CD4-positive, alpha-beta T cell treated with Interleukin-12 subunit alpha and Interleukin-12 subunit beta, for 1 hour (primary cell): Measurements from ENCODE around the gene ARHGEF17.

Source experiments
- DNase-seq: peaks from one replicate; pipeline ENCODE4 v3.0.0-alpha.2; 2020

Gene ARHGEF17

DNA sequence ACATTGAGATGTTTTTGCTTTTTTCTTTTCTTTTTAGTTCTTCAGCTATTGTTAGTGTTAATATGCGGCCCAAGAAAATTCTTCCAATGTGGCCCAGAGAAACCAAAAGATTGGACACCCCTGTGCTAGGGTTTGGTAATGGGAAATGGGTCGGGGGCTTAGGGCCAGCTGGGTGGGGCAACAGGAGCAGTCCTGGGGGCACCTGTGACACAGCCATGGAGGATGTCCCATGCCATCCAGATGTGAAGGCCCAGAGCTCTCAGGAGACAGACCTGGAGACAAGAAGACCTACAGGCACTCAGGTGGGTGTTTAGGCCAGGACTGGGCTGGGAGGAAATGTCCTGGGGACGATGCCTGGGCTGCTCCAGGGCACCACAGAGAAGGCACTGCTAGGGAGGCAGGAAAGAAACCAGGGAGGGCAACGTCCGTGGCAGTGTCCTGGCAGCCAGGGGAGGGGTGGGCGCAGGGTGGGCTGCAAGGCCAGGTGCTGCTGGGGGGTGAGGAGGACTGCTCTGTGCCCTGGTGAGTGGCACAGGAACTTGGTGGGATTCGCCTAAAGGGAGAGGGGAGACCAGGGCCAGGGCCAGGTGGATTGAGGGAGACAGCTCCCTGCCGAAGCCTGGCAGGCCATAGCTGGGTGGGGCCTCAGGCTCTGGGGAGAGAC lies 89.5 kb downstream of the ARHGEF17 start:
- DNase-seq: no peak

DNA sequence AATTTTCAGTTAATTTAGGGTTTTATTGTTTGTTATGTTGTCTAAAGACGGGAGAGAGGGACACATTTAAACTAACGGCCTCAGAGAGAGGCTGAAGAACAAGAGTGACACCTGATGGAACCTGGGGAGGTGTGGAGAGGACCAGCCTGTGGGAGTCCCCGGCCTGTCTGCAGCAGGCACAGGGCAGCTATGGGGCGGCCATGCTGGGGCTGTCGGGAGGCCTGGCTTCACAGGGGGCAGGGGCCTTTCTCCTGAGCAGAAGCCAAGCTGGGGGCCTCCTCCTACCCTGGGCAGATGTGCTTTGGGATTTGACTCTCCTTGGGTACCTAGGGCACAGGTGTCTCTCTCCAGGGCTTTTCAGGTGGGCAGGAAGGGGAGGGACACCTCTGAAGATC lies 90.1 kb downstream of the ARHGEF17 start:
- no peak for DNase-seq

DNA sequence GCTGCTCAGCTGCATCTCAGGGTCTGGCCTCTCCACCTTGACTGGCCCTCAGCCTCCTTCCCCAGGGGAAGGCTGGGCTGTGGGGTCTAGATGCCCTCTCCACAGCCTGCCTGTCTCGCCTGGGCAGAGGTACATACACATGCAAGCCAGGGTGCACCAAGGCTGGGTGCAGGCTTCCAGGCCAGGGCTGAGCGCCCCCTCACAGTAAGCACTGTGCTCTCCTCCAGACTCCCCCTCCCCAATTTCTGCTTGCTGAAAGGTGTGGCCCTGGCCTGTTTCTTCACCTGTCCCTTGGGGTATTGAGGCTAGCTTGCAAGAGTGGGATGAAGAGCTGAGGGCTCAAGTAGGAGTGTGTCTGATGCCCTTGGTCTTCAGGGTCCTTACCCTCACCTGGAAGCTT lies 90.6 kb downstream of the ARHGEF17 start:
- DNase-seq: no peak

DNA sequence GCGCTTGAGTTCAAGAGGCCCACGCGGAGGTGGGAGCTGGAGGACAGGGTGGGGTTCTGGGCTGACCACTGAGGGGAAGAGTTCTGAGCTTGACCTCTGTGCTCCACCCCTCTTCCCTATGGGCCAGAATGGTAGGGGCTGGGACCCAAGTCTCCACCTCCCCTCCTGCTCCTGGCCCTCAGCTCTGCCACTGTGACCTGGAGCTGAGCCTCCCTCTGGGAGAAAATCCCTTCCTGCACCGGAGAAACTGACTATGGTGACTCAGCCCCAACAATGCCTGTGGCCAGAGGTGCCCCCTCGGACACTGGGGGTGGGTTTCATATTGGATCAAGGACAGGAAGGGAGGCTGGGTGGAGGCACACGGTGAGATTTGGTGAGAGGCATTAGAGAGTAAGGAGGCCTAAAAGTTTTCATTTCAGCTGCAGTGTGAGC lies 91.1 kb downstream of the ARHGEF17 start:
- DNase-seq: no peak

DNA sequence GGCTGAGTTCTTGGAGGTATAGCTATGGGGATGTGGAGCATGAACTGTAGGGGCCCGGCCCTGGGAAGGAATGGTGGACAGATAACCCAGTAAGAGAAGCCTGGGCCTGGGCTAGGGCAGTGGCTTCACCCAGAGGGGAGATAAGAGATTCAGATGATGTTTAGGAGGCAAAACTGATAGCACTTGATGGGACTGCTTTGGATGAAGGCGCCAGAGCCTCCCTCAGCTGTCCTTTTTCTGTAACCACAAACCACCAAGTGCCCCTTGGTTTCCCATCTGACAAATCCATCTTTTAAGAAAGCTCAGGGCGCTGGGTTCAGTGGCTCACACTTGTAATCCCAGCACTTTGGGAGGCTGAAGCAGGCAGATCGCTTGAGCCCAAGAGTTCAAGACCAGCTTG lies 91.6 kb downstream of the ARHGEF17 start:
- no peak for DNase-seq

DNA sequence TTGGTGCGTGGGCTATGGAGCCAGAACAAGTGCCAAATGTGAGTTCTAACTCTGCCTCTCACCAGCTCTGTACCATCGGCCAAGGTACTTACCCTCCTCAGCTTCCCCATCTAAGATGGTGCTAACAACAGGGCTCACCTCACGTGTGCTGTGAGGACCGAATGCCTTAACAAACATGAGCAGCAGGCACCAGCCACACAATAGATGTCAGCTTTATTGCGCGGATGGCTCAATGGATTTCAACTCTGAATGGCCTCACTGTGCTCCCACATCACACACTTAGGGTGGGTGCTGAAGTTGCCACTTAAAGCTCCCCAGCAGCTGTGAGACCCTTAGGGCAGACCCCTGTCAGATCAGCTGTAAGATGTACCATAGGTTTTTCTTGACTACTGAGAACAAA lies 92.2 kb downstream of the ARHGEF17 start:
- no peak for DNase-seq

DNA sequence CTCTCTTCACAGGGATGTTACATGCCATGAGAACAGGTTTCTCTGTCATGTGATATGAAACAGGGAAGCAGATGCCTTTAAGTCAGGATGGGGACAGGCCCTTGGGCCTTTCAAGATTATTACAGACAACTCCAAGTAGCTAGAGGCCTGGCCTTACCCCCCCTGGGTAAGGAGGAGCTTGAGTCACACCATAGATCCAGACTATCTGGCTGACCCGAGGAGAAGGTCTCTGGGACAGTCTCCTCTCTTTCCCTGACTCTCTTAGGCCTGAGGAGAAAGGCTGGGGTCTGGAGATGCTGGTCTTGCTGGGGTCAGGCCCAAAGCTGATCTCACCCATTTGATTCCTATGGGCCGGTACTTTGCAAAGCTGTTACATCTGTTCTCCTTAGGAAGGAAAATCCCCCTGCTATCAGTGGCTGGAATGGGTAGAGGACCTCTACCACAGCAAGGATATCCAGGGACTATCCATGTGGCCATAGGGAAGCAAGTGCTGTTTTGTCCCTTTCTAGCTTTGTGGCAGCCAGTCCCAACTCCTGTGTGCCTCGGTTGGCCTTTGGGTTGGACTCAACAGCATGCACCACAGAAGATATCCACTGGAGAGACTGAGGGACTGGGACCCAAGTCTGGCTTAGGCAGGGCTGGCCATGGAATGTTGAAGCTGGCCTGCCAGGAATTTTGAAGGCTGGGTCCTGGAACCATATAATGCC lies 93.3 kb downstream of the ARHGEF17 start:
- no peak for DNase-seq

DNA sequence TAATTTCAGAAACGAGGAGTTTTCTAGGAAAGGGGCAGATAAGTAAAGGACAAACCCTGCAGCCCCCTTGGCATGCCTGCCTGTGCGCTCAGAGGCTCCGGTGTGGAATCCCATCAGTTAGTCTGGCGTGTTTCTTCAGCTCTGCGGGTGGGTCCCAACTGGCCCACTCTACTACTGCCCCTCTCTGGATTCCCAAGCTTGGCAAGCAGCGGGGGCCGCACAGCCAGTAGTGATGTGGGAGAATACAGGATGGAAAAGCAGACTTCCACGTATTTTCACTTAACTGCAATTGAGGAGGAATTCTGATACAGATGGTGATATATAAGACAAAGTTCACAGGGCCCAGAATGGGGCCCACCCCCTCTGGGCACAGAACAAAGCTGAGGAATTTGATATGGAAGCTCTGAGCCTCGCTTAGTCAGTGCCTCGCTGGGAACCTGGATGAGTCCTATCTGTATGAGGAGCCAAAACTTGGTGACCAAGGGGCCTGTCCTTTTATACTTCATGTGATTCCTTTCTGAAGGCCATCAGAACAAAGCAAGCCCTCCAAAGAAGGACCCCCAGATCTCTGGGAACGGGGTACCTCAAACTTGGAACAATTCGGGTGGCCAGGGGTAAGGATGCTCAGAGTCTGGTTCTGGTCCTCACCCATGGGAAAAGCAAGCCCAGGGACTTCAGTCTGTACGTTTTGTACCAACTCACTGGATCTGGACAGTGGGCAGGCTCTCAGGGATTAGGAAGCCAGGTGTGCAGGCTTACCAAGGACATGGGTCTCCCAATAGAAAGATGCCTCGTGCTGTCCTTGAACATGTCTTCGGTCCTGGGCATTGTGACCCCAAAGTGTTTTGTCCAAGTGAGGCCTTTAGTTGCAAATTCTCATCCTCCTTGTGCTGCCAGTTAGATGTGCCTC lies 94.1 kb downstream of the ARHGEF17 start:
- no peak for DNase-seq

DNA sequence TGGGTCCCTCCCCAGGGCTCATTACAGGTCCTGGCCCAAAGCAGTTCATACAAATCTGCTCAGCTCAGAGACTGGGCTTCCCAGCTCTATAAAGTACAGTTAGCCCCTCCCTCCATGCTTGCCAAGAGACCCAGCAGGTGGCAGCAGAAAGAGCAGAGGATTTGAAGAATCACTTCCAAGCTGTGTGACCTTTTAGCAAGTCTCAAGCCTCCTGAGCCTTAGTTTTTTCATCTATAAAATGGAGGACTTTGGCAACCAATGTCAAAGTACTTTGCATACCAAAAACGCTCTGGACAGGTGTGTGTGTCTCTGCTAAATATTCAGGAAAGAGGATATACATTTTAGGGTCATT lies 94.7 kb downstream of the ARHGEF17 start:
- peak; percentile 44 for DNase-seq

DNA sequence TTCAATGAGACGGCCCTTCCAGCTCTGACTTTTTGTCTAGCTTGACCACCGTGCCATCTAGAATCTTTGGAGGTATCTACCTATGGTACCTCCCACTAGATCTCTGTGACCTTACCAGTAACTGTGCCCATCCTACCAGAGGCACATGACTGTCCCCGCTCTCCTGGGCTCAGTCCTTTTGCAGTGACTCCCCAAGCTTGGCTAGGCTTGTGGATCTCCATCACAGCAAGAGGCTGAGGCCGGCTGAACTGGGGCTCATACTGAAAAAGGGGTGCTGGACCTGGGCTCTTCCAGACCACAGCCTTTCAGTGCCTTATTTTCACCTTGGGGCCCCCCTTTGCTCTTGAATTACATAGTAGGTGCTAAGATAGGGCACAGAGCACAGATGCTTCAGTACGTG lies 95.5 kb downstream of the ARHGEF17 start:
- DNase-seq: no peak

DNA sequence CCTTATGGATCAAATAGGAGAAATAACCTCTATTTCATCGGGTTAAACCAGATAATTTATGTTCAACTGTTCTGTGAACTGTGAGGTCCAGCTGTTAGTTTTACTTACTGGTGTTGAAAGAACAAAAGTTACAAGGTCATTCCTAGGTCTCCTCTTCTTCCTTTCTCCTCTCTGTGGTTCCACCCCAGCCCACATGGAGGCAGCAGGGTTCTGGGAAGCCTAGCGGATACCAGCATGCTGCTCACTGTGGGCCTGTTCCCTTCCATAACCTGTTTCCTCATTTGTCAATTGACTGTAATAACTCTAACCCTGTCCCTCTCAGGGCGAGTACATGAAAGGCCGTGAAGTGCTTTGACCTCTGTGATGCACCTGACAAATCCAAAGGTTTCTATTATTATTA lies 96.0 kb downstream of the ARHGEF17 start:
- no peak for DNase-seq

DNA sequence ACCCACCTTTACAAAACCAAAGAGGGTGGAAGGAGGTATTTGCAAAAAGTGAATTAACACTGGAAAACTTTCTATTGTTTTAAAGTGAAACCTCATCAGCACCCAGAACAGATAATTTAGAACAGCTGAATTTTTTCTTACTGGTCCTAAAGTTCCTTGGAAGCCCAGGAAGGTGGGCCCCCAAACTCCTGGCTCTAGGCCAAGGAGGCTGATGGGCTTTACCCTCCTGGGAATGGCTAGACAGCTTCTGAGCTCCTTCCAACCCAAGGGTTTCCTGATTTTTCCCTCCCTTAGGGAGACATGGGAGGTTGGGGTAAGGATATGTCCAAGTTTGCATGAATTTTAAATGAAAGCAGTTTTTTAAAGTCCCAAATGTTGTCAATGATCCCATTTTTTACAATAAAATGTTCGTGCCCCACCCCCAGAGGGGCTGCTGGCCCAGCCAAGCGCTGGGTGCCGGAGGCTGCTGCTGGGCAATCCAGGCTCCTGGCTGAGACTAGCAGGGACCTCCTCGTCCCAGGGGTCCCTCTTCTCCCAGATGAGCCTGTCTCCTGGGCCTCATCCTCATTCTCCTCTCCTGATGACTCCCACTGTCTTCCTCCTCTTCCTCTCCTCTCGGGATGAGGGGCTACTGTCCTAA lies 96.5 kb downstream of the ARHGEF17 start:
- no peak for DNase-seq

DNA sequence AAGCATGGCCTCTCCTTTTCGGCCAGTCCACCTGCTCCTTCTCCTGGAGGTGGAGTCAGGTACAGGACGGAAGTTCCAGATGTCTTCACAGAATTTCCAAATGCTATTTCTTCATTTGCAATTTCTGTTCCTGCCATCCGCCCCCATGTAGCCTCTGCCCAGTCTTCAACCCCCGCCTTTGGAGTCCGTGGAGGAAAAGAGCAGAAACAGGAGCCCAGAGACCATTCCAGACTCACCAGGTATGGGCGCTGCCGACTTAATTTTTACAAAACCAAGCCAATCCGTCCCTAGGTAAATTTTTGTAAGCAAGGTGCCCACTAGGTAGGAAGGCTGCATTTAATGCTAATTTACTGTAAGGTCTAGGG lies 97.1 kb downstream of the ARHGEF17 start:
- DNase-seq: no peak

DNA sequence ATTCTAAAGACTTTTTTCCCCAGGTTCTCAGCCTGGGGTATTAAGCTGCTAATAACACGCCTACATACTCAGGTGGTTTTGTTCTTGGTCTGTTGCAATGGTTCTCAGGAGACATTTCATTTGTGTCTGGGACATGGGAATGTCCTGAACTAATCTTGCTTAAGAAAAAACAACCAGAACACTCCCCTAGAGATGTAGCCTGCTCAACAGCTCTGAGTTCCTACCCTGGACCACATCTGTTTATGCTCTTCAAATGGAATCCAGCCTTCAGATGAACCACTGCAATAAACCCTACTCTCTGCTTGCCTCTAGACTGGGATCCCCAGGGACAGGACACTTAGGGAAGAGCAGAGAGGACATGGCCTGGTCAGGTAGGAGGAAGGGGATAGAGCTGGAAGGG lies 98.1 kb downstream of the ARHGEF17 start:
- no peak for DNase-seq

DNA sequence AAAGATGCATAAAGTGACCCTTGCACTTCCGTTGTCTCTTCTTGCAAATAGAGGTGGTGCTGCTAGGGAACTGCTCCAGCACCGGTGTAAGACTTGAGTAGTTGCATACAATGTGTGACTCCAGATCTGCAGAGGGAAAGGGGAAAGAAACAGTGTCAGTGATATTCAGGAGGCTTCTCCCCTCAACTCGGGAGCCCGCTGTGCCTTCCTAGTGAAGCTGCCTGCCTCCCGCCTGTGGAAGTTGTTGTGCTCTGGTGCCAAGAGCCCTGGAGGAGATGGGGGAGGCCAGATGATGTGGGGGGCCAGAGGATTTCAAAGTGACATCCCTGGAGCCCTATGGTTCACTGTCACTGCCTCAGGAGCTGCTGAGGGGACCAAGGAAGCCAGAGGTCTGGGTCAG lies 98.5 kb downstream of the ARHGEF17 start:
- DNase-seq: no peak

DNA sequence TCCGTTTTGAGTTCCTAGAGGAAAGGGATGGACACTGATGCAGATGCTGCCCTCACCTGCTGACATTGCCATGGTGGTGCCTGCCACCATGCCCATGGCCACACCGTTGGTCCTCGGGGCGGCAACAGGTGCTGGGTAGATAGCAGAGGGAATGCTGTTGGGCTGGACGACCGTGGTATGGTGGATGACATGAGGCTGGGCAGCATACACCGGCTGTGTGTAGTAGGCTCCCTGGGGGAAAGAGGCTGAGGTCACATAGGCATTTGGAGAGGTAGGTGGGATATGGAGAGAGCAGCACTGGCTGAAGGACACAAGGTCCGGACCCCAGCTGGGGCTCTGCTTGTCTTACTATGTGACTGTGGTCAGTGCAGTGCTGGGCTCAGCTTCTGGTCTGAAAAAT lies 101.4 kb downstream of the ARHGEF17 start:
- no peak for DNase-seq

DNA sequence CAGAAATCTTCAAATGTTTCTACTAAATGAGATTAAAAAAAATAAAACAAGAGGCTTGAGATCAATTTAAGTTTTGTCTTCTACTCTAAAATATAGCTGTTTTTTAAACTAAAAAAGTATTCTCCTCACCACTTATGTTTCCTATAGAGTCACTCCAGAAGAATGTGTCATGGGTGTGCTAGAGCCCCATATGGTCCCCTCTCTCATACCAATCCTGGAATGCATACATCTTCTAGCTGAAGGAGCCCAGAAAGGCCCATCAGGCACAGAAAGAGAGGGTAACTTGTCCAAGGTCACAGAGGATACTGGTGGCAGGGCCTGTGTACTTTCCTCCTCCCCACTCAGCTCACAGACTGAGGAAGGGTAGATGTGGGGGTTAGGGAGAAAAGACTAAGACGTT lies 102.6 kb downstream of the ARHGEF17 start:
- no peak for DNase-seq

DNA sequence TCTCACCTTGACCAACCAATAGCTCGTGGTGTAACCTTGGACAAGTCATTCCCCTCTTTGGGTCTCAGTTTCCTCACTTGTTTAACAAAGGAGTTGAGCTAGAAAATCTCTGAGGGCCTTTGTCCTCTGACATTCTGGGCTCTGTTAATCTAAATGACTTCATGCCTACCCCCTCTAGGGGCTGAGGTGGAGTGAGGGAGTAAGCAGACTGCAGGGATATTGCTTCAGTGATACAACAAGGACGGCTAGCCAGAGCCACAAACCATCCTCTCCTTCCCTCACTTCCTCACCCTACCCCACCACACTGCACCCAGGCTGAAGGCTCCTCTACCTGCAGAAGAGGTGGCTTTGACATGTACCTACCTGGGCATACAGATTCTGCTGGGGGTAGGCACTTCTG lies 103.0 kb downstream of the ARHGEF17 start:
- no peak for DNase-seq

DNA sequence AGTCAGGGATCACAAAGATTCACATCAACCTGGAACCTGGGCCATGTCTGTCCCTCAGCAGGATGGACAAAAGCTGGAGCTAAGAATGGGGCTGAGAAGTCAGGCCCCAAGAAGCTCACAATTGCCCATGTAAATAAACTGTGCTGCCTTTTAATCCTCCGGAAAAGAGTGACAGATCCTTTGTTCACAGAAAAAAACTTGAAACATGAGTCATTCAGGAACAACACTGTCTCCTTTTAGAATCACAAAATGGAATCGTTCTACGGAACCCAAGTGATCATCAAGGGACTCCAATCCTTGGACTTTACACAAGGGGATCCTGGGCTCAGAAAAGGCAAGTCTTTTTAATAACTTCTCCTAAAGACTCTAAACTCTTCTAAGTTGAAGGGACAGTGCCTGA lies 104.2 kb downstream of the ARHGEF17 start:
- no peak for DNase-seq

DNA sequence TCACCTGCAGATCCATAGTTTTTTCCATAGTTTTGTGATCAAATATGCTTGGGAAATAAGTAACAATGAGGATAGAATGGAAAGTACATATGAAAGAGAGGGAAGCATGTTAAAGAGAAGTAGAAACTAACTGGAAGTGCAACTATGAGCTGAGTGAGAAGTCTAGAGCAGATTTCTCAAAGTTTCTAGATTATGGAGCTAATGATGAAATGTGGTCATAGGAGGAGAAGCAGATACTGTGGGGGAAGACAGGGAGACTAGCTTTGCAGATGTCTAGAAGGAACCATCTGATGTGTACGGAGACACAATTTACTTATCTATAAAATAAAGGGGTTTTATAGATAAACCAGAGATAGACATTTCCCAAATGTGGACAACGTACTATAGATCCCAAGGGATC lies 105.2 kb downstream of the ARHGEF17 start:
- DNase-seq: no peak

DNA sequence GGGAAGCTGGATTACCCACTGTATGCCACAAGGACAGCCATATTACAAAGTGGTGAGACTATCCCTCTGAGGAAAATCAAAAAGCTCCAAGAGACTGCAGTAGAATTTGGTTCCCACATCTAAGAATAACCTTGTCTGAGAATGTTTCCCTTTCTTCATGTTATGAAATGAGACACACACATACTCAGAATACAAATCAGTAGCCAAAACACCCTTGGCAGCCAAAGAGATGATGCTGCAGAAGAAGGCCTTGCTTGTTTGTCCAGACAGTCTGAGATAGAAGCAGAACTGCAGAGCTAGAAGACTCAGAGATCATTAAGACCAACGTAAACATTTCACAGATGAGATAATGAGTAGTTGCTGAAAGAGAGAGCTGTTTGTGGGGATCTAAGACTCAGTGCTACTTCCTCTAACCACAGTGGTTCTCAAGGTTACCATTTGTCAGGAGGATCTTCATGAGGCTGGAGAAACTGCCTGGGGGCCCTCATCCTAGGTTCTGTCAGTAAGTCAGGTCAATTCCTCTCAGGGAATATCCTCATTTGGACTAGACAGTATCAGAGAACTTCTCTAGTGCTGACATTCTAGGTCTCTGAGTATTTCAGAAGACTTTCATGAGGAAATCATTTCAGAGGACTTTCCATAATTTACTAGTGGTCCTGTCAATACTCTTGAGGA lies 107.0 kb downstream of the ARHGEF17 start:
- DNase-seq: no peak

DNA sequence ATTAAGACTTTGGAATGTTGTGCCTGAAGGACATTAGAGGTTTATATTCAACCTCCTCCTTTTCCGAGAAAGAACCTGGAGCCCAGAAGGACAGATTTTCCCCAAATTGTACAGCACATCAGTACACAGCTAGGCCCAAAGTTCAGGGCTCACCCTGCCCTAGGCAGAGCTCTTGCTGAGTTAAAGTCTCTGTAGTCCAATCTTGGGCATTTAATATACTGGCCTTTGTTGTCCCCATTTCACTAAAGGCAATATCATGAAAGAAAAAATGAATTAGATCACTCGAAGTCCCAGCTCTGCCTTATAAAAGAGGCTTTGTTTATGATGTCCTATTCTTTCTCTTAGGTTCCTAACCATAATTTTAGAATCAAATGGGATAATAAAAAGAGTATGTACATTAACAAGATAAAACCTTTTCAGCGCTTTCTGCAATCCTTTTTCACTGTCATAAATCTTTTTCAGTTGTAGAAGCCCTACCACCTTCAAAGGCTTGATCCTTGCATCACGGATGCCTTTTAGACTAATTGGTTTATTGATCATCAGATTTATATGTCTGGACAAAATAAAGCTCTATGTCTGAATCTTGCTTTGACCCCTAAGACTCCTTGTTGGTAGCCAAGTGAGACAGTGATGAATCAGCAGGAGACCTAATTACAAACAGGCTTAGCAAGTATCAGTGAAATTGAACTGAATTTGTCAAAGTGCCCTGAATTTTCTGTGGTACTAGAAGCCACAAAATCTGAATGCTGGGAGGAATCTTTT lies 108.0 kb downstream of the ARHGEF17 start:
- DNase-seq: no peak
